HepG2 (cell line): ENCODE measurements around the gene TAF11. TPM values are rescaled to one million over a fixed set of nuclear protein-coding genes. Genes with fewer than 3 reads are reported as not detected.

Source experiments
- FOSL2 ChIP-seq: sonication (generic); formaldehyde crosslinking; IDR thresholded peaks from 2 replicates; pipeline ENCODE4 v1.4.0; 2020; ENCODE audit warnings: missing genetic modification reagents
- FOXA1 ChIP-seq, 2 experiments: fragments of 450-650 bp in 1 of 2; sonication (generic) in 1 of 2; formaldehyde crosslinking in 1 of 2; IDR thresholded peaks; 2 replicates each; pipeline versions ENCODE4 v1.4.0 to v1.6.1; 2016 to 2020; ENCODE audit warnings: missing genetic modification reagents in 1 of 2
- HBP1 ChIP-seq: IDR thresholded peaks from 2 replicates; pipeline ENCODE4 v1.6.1; 2016; ENCODE audit warnings: low read depth, control low read depth
- HDAC2 ChIP-seq: sonication (generic); formaldehyde crosslinking; IDR thresholded peaks from 2 replicates; pipeline ENCODE4 v1.4.0; 2020; ENCODE audit warnings: missing genetic modification reagents
- HIVEP1 ChIP-seq: sonication (generic); formaldehyde crosslinking; IDR thresholded peaks from 2 replicates; pipeline ENCODE4 v1.4.0; 2020; ENCODE audit warnings: mild to moderate bottlenecking, missing genetic modification reagents
- HOXA3 ChIP-seq: sonication (generic); formaldehyde crosslinking; IDR thresholded peaks from 2 replicates; pipeline ENCODE4 v1.5.0; 2020; ENCODE audit warnings: missing genetic modification reagents
- JDP2 ChIP-seq: sonication (generic); formaldehyde crosslinking; IDR thresholded peaks from 2 replicates; pipeline ENCODE4 v1.8.1; 2022; ENCODE audit warnings: missing genetic modification reagents, borderline replicate concordance
- MTF1 ChIP-seq: sonication (generic); formaldehyde crosslinking; IDR thresholded peaks from 2 replicates; pipeline ENCODE4 v1.5.0; 2020; ENCODE audit warnings: missing genetic modification reagents
- NONO ChIP-seq, 2 experiments: fragments of 450-650 bp in 1 of 2; sonication (generic) in 1 of 2; formaldehyde crosslinking in 1 of 2; IDR thresholded peaks in 1 of 2; conservative IDR thresholded peaks in 1 of 2; 2 replicates each; pipeline versions ENCODE4 v1.6.1 to v1.8.0; 2017 to 2022; ENCODE audit warnings: mild to moderate bottlenecking in 1 of 2, missing genetic modification reagents in 1 of 2, moderate library complexity in 1 of 2
- PAXIP1 ChIP-seq: sonication (generic); formaldehyde crosslinking; conservative IDR thresholded peaks from 2 replicates; pipeline ENCODE4 v1.4.0; 2020; ENCODE audit warnings: mild to moderate bottlenecking, missing genetic modification reagents, moderate library complexity
- SALL1 ChIP-seq: sonication (generic); formaldehyde crosslinking; IDR thresholded peaks from 2 replicates; pipeline ENCODE4 v1.8.0; 2022; ENCODE audit warnings: mild to moderate bottlenecking, missing genetic modification reagents
- SAP130 ChIP-seq: IDR thresholded peaks from 2 replicates; pipeline ENCODE4 v1.6.1; 2016; ENCODE audit warnings: low read depth
- SIN3A ChIP-seq: IDR thresholded peaks from 2 replicates; pipeline ENCODE4 v1.6.1; 2011; ENCODE audit warnings: low read depth, mild to moderate bottlenecking, control low read depth, low read length, borderline replicate concordance
- SP2 ChIP-seq: sonication (generic); formaldehyde crosslinking; IDR thresholded peaks from 2 replicates; pipeline ENCODE4 v1.5.1; 2020; ENCODE audit warnings: mild to moderate bottlenecking, missing genetic modification reagents
- TARDBP ChIP-seq: sonication (generic); formaldehyde crosslinking; IDR thresholded peaks from 2 replicates; pipeline ENCODE4 v1.8.0; 2022; ENCODE audit warnings: mild to moderate bottlenecking, missing genetic modification reagents
- ZNF251 ChIP-seq: sonication (generic); formaldehyde crosslinking; IDR thresholded peaks from 2 replicates; pipeline ENCODE4 v1.9.0; 2021; ENCODE audit warnings: mild to moderate bottlenecking, missing genetic modification reagents
- ZNF280B ChIP-seq: sonication (generic); formaldehyde crosslinking; IDR thresholded peaks from 2 replicates; pipeline ENCODE4 v1.5.0; 2020; ENCODE audit warnings: missing genetic modification reagents, mild to moderate bottlenecking, borderline replicate concordance
- ZNF605 ChIP-seq: sonication (generic); formaldehyde crosslinking; IDR thresholded peaks from 2 replicates; pipeline ENCODE4 v1.8.0; 2022; ENCODE audit warnings: mild to moderate bottlenecking, missing genetic modification reagents
- polyA plus RNA-seq, 8 experiments: library from polyadenylated mRNA; depleted of rRNA in 3 of 8; stranded (reverse) in 7 of 8; unstranded in 1 of 8; fragments of >200 nt; fragmentation: Illumina TruSeq in 4 of 8; extraction: Trizol in 4 of 8; gene quantifications; 2 replicates each; pipeline versions ENCODE4 v1.2.1 to v1.2.3, GENCODE V29; 2011 to 2016; ENCODE audit warnings: low read depth in 4 of 8, missing spikeins in 1 of 8, mixed read lengths in 1 of 8; ENCODE audit not compliant: insufficient read depth in 1 of 8
- total RNA-seq, 5 experiments: library from RNA; depleted of rRNA; stranded (reverse); fragments of >200 nt; fragmentation: Illumina TruSeq; extraction: Trizol; gene quantifications; 2 replicates each; pipeline ENCODE4 v1.2.3, GENCODE V29; 2016; ENCODE audit warnings: low read depth in 1 of 5
- TF ChIP-seq, protein P1 (sequence below): sonication (generic); formaldehyde crosslinking; IDR thresholded peaks from 2 replicates; pipeline ENCODE4 v1.5.0; 2020; ENCODE audit warnings: mild to moderate bottlenecking, missing genetic modification reagents
- TF ChIP-seq, protein P2 (sequence below): IDR thresholded peaks from 2 replicates; pipeline ENCODE4 v1.6.1; 2016; ENCODE audit warnings: missing genetic modification reagents, missing compliant biosample characterization

TAF11 gene
- total and polyA plus RNA-seq, 2 of the 13 experiments (the other 11 are each of a cell fraction or from before 2014, with no cell fraction given): 35.4 to 73.6 TPM

DNA sequence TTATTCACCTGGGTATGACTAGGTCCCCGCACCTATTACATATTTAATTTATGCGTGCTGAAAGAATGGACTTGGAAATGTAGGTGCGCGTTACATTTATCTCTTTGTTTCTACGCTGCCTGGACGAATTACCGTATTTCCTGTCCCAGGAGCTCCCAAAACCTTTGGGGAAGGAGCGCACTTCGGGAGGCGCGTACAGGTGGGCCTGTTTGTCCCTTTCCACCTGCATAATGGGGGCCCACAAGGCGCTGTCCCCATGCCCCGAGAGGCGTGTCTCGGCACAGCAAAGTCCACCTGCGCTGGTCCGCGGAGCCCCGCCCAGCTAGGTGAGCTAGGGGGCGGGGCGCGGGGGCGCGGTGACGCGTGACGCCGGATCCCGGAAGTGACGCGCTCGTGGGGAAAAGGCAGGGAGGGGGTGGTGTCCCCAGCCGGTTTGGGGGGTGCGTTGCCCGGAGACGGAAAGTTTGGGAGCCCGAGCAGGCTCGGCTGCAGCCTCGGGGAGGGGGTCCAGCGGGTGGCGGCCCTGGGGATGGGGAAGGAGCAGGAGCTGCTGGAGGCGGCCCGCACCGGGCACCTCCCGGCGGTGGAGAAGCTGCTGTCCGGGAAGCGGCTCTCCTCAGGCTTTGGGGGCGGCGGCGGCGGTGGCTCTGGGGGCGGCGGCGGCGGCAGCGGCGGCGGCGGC lies 1.2 kb upstream of the TAF11 start, which contains the start of gene ANKS1A (continued):
- TF ChIP-seq FOXA1 (IDR thresholded peaks at IDR 0.05): no peak
- 0 out of 2 replicates have a peak, but pooled peaks have one; percentile 14 for TF ChIP-seq FOXA1 (CRISPR knock-in tag; IDR thresholded peaks at IDR 0.05)
- TF ChIP-seq NONO (IDR thresholded peaks at IDR 0.05): no peak
- peak; percentile 83 for TF ChIP-seq NONO (CRISPR knock-in tag; conservative IDR thresholded peaks at IDR 0.05)
- no peak; the same call in 1 of the 2 replicates for TF ChIP-seq ZNF605 (CRISPR knock-in tag)
- TF ChIP-seq TARDBP (CRISPR knock-in tag): peak; percentile 86; the same call in 1 of the 2 replicates
- TF ChIP-seq JDP2 (CRISPR knock-in tag): no peak; the same call in 1 of the 2 replicates
- peak; percentile 87 for TF ChIP-seq HIVEP1 (CRISPR knock-in tag)
- peak; percentile 54; the same call in 1 of the 2 replicates for TF ChIP-seq PAXIP1 (CRISPR knock-in tag)
- TF ChIP-seq HBP1 (CRISPR knock-in tag): peak; percentile 63; the same call in 1 of the 2 replicates
- TF ChIP-seq SP2: peak; percentile 58; the same call in 1 of the 2 replicates
- TF ChIP-seq SIN3A: peak; percentile 49
- TF ChIP-seq SALL1 (CRISPR knock-in tag): peak; percentile 78
- TF ChIP-seq FOSL2: peak; percentile 58
- peak; percentile 96 for TF ChIP-seq SAP130 (CRISPR knock-in tag)
- TF ChIP-seq, protein P1, sequence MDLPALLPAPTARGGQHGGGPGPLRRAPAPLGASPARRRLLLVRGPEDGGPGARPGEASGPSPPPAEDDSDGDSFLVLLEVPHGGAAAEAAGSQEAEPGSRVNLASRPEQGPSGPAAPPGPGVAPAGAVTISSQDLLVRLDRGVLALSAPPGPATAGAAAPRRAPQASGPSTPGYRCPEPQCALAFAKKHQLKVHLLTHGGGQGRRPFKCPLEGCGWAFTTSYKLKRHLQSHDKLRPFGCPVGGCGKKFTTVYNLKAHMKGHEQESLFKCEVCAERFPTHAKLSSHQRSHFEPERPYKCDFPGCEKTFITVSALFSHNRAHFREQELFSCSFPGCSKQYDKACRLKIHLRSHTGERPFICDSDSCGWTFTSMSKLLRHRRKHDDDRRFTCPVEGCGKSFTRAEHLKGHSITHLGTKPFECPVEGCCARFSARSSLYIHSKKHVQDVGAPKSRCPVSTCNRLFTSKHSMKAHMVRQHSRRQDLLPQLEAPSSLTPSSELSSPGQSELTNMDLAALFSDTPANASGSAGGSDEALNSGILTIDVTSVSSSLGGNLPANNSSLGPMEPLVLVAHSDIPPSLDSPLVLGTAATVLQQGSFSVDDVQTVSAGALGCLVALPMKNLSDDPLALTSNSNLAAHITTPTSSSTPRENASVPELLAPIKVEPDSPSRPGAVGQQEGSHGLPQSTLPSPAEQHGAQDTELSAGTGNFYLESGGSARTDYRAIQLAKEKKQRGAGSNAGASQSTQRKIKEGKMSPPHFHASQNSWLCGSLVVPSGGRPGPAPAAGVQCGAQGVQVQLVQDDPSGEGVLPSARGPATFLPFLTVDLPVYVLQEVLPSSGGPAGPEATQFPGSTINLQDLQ (CRISPR knock-in tag): no peak
- TF ChIP-seq HDAC2 (CRISPR knock-in tag): peak; percentile 53
- TF ChIP-seq ZNF280B (CRISPR knock-in tag): peak; percentile 54; the same call in 1 of the 2 replicates
- TF ChIP-seq ZNF251: no peak
- peak; percentile 81; the same call in 1 of the 2 replicates for TF ChIP-seq HOXA3 (CRISPR knock-in tag)
- no peak for TF ChIP-seq MTF1 (CRISPR knock-in tag)
- TF ChIP-seq, protein P2, sequence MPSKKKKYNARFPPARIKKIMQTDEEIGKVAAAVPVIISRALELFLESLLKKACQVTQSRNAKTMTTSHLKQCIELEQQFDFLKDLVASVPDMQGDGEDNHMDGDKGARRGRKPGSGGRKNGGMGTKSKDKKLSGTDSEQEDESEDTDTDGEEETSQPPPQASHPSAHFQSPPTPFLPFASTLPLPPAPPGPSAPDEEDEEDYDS: peak; percentile 84
